Measurements from ENCODE around the gene AVPR2.
A peak's percentile ranks its signal among the peaks of the same experiment; 100 is the strongest.

Gene AVPR2

DNA sequence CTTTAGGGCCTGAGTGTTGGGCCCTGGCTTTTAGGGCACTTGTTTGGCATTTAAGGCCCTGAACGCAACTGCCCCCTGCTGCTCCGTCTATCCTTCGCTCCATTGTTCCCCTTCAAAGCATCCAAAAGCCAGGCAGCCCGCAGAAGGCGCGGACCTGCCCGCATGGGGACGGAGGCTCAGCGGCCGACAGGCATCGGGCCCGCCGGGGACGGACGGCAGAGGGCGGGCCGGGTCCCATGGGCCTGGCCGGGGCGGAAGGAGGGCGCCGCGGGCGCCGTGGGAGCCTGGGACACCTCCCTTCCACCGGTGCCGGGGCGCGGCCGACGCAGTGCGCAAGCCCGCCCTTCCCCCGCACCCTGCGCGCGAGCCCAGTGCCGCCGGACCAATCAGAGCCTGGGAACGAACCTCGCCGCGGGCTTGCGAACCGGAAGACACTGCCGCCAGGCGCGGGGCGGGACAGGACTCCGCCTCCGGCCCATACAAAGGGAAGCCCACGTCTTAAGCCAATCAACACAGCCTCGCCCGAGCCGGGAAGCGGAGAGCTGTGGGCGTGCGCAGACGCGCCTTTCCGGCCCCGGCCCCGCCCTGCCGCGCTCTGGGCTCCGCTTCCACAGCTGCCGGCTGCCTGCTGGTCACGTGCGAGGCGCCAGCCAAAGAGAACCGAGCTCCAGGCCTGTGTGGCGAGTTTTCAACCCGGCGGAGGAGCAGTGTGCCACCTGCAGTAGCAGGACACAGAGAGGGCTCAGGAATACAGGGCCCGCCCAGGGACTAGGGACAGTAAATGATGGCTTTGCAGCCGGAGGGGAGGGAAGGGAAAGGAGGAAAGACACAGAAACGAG, 23.7 kb downstream of the AVPR2 start (continued):
- TF ChIP-seq, protein P1, sequence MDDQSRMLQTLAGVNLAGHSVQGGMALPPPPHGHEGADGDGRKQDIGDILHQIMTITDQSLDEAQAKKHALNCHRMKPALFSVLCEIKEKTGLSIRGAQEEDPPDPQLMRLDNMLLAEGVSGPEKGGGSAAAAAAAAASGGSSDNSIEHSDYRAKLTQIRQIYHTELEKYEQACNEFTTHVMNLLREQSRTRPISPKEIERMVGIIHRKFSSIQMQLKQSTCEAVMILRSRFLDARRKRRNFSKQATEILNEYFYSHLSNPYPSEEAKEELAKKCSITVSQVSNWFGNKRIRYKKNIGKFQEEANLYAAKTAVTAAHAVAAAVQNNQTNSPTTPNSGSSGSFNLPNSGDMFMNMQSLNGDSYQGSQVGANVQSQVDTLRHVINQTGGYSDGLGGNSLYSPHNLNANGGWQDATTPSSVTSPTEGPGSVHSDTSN (CRISPR knock-in tag; IDR thresholded peaks at IDR 0.05), result peak; percentile 97
- no peak for TF ChIP-seq ZNF324 (tag by site-specific recombination; IDR thresholded peaks at IDR 0.05)
- TF ChIP-seq ZNF146 (tag by site-specific recombination; IDR thresholded peaks at IDR 0.05), result peak; percentile 2; the same call in 1 of the 2 replicates
- TF ChIP-seq GLI2 (tag by site-specific recombination; IDR thresholded peaks at IDR 0.05; ENCODE audit: borderline replicate concordance, low read depth), result peak; percentile 46; the same call in 1 of the 2 replicates
- TF ChIP-seq, protein P2, sequence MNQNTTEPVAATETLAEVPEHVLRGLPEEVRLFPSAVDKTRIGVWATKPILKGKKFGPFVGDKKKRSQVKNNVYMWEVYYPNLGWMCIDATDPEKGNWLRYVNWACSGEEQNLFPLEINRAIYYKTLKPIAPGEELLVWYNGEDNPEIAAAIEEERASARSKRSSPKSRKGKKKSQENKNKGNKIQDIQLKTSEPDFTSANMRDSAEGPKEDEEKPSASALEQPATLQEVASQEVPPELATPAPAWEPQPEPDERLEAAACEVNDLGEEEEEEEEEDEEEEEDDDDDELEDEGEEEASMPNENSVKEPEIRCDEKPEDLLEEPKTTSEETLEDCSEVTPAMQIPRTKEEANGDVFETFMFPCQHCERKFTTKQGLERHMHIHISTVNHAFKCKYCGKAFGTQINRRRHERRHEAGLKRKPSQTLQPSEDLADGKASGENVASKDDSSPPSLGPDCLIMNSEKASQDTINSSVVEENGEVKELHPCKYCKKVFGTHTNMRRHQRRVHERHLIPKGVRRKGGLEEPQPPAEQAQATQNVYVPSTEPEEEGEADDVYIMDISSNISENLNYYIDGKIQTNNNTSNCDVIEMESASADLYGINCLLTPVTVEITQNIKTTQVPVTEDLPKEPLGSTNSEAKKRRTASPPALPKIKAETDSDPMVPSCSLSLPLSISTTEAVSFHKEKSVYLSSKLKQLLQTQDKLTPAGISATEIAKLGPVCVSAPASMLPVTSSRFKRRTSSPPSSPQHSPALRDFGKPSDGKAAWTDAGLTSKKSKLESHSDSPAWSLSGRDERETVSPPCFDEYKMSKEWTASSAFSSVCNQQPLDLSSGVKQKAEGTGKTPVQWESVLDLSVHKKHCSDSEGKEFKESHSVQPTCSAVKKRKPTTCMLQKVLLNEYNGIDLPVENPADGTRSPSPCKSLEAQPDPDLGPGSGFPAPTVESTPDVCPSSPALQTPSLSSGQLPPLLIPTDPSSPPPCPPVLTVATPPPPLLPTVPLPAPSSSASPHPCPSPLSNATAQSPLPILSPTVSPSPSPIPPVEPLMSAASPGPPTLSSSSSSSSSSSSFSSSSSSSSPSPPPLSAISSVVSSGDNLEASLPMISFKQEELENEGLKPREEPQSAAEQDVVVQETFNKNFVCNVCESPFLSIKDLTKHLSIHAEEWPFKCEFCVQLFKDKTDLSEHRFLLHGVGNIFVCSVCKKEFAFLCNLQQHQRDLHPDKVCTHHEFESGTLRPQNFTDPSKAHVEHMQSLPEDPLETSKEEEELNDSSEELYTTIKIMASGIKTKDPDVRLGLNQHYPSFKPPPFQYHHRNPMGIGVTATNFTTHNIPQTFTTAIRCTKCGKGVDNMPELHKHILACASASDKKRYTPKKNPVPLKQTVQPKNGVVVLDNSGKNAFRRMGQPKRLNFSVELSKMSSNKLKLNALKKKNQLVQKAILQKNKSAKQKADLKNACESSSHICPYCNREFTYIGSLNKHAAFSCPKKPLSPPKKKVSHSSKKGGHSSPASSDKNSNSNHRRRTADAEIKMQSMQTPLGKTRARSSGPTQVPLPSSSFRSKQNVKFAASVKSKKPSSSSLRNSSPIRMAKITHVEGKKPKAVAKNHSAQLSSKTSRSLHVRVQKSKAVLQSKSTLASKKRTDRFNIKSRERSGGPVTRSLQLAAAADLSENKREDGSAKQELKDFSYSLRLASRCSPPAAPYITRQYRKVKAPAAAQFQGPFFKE (tag by site-specific recombination; IDR thresholded peaks at IDR 0.05; ENCODE audit: borderline replicate concordance), result no peak
- TF ChIP-seq KLF7 (tag by site-specific recombination; IDR thresholded peaks at IDR 0.05; ENCODE audit: borderline replicate concordance), result peak; percentile 28; the same call in 1 of the 2 replicates
- peak; percentile 81 for TF ChIP-seq KLF9 (tag by site-specific recombination; IDR thresholded peaks at IDR 0.05; ENCODE audit: low read depth)

DNA sequence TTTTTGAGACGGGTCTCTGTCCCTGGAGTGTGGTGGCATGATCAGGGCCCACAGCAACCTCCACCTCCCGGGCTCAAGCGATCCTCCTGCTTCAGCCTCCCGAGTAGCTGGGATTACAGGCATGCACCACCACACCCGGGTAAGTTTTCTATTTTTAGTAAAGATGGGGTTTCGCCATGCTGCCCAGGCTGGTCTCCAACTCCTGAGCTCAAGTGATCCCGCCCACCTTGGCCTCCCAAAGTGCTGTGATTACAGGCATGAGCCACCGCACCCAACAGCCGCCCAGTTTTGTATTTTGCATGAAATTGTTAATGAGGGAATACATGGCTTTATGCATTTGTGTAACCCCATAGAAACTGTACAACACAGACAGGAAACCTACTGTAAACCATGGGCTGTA, 24.4 kb downstream of the AVPR2 start:
- CTCF ChIA-PET, result interaction anchor here (0.6 to 14.7 kb wide), 5 partner anchors 11 to 219 kb away, joined by 3 to 267 read pairs (median 4); partner anchors contain the start of gene RENBP
- POLR2A ChIA-PET, result interaction anchor here (0.6 to 4.2 kb wide), 31 partner anchors 8 to 241 kb away, joined by 3 to 67 read pairs (median 5); partner anchors contain the start of genes HCFC1, IDH3G, L1CAM and RENBP
- H3K4me1 ChIP-seq (ENCODE audit: control insufficient read depth, insufficient read depth, low read length), result peaks cover 13% of the 10 kb centered on the region
- H3K4me3 ChIP-seq (ENCODE audit: low read depth, low read length), result no peak overlapping the region; the same call in 1 of the 2 replicates
- peak overlapping the region; percentile 62 for H3K27ac ChIP-seq (ENCODE audit: extremely low read depth, low read depth, low read length)
- H3K36me3 ChIP-seq (ENCODE audit: control insufficient read depth in 2 of 2, insufficient read depth in 1 of 2, low read length in 2 of 2), result peaks cover 23 to 47% of the 10 kb centered on the region in 2 experiments
- H3K9me3 ChIP-seq (ENCODE audit: control insufficient read depth, insufficient read depth, low read depth, low read length), result no peaks in the 10 kb centered on the region
- TF ChIP-seq ZFHX2 (tag by site-specific recombination; conservative IDR thresholded peaks at IDR 0.05) (0 out of 2 replicates have a peak, but pooled peaks have one; percentile 30), KLF1 (tag by site-specific recombination; IDR thresholded peaks at IDR 0.05) (peak; percentile 56), ZNF610 (tag by site-specific recombination; IDR thresholded peaks at IDR 0.05; ENCODE audit: borderline replicate concordance) (no peak), ZNF311 (tag by site-specific recombination; IDR thresholded peaks at IDR 0.05; ENCODE audit: borderline replicate concordance) (no peak), MEIS1 (CRISPR knock-in tag; IDR thresholded peaks at IDR 0.05; ENCODE audit: borderline replicate concordance) (no peak), ZNF155 (tag by site-specific recombination; IDR thresholded peaks at IDR 0.05) (no peak), ZNF133 (tag by site-specific recombination; IDR thresholded peaks at IDR 0.05) (no peak), ZNF341 (tag by site-specific recombination; IDR thresholded peaks at IDR 0.05; ENCODE audit: low read depth) (peak; percentile 43; the same call in 1 of the 2 replicates), ZNF792 (tag by site-specific recombination; IDR thresholded peaks at IDR 0.05) (no peak)
- TF ChIP-seq, protein P3, sequence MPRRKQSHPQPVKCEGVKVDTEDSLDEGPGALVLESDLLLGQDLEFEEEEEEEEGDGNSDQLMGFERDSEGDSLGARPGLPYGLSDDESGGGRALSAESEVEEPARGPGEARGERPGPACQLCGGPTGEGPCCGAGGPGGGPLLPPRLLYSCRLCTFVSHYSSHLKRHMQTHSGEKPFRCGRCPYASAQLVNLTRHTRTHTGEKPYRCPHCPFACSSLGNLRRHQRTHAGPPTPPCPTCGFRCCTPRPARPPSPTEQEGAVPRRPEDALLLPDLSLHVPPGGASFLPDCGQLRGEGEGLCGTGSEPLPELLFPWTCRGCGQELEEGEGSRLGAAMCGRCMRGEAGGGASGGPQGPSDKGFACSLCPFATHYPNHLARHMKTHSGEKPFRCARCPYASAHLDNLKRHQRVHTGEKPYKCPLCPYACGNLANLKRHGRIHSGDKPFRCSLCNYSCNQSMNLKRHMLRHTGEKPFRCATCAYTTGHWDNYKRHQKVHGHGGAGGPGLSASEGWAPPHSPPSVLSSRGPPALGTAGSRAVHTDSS (tag by site-specific recombination; IDR thresholded peaks at IDR 0.05), result no peak
- TF ChIP-seq, protein P4, sequence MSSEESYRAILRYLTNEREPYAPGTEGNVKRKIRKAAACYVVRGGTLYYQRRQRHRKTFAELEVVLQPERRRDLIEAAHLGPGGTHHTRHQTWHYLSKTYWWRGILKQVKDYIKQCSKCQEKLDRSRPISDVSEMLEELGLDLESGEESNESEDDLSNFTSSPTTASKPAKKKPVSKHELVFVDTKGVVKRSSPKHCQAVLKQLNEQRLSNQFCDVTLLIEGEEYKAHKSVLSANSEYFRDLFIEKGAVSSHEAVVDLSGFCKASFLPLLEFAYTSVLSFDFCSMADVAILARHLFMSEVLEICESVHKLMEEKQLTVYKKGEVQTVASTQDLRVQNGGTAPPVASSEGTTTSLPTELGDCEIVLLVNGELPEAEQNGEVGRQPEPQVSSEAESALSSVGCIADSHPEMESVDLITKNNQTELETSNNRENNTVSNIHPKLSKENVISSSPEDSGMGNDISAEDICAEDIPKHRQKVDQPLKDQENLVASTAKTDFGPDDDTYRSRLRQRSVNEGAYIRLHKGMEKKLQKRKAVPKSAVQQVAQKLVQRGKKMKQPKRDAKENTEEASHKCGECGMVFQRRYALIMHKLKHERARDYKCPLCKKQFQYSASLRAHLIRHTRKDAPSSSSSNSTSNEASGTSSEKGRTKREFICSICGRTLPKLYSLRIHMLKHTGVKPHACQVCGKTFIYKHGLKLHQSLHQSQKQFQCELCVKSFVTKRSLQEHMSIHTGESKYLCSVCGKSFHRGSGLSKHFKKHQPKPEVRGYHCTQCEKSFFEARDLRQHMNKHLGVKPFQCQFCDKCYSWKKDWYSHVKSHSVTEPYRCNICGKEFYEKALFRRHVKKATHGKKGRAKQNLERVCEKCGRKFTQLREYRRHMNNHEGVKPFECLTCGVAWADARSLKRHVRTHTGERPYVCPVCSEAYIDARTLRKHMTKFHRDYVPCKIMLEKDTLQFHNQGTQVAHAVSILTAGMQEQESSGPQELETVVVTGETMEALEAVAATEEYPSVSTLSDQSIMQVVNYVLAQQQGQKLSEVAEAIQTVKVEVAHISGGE (tag by site-specific recombination; conservative IDR thresholded peaks at IDR 0.05; ENCODE audit: low read depth), result no peak
